Astrocyte of the hippocampus (primary cell): ENCODE measurements around the gene COL23A1.

Experiments used
- DNase-seq: peaks from one replicate; pipeline ENCODE4 v3.0.0; 2011; ENCODE audit warnings: low read depth, low spot score

The COL23A1 gene

DNA sequence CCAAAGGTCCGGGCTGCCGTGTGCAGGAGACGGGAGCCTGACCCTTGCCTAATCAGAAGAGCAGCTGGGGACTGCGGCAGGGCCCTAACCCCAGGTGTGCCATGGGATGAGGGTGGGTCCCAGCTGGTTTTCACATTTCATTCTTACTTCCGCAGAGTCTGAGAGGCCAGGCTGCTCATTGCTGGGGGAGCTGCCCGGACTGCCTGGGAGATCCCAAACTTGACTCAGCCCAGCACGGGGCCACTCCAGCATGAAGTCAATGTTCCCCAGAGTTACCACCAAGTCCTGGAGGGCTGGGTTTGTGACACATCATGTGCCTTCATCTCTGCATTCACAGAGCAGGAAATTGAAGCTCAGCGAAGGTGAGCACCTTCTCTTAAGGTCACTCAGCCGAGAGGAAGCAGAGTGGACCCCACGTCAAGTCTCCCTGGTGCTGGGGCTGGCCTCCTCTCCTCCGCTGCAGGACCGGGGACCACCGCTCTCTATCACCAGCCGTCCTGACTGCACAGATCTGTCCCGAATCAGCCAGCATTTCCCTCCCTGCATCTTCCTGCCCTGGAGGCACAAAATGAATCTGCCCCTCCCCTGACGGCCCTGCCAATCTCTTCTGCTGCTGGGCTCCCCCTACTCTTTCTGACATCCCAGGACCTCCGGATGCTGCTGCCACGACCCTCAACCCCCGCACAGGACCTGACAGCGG, 303.0 kb downstream of the COL23A1 start:
- no peak for DNase-seq

DNA sequence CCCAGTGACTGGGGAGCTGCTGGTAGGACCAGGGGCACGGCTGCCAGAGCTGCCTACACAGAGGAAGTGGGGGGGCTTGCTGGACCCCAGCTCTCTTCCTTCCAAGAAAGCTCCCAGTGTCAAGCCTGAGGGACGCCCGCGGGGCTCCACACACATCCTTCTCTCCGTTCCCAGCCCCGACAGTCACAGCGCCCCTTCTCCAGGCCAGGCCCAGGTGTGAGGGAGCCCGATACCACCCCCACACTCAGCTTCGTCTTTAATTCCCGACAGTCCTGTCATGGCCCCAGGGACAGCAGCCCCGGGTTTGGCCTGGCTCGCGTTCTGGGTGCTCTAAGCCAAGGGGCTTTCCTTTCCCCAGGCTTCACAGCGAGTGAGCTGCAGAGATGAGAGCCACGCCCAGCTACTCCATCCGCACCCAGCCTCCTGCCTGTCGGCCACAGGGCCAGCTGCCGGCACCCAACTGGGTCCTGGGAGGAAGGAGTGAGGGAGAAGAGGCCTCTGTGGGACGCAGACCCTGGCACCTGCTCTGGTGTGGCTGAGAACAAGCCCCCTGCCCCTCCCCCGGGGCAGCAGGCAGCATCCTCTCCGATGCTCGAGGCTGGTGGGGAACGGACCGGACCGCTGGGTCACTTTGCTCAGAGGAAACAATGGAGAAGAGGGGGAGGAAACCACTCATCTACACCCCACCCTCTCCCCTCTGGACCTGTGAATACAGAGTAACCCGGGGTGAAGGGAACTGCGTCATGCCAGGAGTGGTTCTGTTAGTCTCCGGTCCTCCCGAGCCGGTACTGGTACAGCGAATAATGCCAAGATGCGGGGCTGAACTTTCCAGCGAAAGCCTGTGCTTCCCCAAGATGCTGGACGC, 303.7 kb downstream of the COL23A1 start:
- DNase-seq, result no peak

DNA sequence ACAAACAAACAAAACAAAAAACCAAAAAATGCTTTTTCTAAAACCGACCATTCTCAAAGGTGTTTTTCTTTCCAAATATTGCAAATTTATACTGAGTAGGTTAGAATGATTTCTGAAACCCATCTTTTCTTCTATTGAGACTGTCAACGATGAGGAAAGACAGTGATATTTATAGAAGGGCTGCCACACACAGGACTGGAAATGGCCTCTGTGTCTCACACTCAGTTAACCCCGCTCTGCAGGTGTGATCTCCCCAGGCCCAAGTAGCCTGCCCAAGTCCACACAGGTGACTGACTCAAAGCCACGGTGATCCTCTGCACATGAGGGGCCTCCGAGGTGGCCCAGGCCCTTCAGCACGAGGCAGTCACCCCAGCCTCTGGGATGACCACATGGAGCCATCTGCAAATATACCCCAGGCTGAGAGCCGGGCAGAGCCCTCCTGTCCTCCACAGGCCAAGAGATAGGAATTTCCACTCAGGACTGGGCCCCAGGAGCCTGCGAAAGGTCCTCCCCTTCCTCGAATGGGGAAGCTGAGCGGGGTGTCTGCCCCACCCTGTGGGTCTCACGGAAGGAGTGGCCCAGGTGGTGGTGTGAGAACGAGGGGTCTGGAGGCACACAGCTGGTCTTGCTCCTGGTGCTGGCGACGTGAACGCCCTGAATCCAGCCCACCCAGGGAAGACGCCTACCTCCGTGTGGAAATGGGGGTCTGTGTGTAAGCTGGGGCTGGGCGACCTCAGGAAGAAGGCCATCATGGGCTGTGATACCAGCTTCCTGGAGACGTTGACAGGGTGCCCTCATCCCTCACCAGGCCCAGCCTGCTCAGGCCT, 304.6 kb downstream of the COL23A1 start:
- DNase-seq, result no peak

DNA sequence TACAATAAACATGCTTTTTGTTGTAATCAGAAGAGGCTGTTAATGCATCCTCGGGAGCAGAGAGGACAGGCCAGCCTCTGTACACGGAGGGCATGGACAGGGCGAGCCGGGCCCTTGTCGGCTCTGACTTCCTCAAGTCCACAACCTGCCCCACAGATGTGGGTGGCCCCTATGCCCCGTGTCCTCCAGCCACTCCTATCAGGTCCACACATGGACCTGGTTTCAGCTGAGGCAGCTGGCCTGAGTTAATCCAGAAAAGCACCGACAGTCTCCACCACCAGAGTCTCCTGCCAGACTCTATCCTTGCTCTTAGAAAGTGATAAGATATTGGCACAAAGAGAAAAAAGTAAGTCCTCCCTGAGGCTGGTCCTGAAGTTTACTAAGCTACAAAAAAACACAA, 305.2 kb downstream of the COL23A1 start:
- DNase-seq, result no peak

DNA sequence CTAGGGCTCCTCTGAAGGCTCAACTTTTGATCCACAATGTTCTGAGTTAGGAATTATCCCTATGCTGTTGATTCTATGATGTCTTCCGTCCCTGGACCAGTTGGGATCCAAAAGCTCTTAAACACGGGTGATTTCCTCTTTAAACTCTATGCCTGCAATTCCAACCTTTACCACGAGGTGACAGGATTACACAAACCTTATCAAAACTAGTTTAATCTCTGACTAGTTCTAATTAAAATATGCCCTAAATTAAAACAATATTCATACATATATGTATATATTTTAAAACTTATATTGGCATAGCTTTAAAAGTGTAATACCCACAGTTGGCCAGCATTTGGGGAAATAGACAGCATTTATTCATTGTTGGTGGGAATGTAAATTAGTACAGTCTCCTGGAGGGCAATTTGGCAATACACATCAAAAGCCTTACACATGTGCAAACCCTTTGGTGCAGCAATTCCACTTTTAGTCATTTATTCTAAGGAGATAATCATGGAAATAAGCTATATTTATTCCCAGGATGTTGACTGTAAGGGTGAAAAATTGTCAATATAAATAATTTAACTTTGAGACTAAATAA, 306.0 kb downstream of the COL23A1 start:
- peak; percentile 25 for DNase-seq

DNA sequence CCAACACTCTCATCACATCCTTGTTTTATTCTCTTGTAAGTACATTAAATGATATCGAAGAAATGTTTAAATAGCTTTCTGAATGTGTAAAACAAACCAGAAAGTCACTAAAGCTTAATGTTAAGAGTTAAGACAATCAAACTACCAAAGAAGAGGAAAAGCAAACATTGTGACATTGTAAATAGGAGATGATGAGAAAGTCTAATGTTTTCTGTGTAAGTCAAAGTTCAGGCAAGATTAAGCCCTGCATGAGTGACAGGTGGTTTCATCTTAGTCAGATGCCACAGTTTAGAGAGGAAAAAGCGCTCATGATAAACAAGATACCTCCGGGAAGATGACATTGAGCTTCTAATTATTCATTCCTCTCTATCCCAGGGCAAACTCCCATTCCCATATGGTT, 306.7 kb downstream of the COL23A1 start:
- no peak for DNase-seq

DNA sequence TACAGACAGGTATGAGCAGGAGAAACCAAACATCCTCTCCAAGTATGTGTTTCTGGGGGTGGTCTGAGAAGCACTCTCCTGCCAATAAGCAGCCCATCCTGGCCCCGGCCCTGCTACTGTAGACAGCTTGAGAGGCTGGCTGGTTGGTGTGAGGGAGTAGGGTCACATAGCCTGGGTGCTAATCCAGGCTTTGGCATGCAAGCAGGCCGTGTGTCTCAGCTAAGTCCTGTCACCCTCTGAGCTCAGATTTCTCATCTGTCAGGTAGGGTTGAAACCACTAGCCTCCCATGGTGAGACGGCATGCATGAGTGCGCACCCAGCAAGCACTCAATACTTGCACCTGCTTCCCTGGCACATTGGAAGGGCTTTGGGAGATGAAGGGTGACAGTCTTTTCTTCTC, 307.8 kb downstream of the COL23A1 start:
- no peak for DNase-seq

DNA sequence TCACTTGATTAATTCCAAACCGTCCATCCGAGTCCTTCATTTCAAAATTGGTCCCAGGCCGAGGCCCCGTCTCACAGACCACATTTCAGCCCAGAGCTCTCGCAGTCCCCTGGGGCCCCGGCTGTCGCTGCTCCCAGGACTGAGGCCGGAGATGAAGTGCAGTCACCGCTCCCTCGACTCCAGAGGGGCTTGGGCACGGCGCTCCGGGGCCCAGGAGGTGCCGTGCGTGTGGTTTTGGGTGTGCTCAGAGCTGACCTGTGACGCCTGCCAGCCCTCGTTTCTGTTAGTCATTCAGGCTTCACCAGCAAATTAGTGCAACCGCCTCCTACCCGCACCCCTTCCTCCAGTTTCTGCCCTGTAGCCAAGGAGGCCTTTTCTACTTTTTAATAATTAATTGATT, 308.9 kb downstream of the COL23A1 start:
- no peak for DNase-seq

DNA sequence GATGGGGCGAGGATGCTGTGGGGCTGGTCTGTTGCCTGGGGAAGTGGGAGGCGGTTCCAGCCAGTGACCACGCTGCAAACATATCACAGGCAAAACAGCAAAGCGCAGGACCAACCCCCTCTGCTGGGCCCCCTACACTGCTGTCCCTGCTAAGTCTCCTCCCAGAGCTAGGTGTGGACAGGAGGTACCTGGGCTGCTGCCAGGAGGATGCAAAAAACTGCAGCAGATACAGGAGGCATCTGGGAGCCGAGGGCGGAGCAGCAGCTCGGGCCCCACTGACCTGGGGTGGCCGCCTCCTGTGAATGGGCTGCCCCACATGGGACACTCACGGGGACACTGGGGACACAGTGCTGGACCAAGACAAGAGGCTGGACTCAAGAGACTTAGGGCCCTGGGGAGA, 309.6 kb downstream of the COL23A1 start:
- DNase-seq, result no peak

DNA sequence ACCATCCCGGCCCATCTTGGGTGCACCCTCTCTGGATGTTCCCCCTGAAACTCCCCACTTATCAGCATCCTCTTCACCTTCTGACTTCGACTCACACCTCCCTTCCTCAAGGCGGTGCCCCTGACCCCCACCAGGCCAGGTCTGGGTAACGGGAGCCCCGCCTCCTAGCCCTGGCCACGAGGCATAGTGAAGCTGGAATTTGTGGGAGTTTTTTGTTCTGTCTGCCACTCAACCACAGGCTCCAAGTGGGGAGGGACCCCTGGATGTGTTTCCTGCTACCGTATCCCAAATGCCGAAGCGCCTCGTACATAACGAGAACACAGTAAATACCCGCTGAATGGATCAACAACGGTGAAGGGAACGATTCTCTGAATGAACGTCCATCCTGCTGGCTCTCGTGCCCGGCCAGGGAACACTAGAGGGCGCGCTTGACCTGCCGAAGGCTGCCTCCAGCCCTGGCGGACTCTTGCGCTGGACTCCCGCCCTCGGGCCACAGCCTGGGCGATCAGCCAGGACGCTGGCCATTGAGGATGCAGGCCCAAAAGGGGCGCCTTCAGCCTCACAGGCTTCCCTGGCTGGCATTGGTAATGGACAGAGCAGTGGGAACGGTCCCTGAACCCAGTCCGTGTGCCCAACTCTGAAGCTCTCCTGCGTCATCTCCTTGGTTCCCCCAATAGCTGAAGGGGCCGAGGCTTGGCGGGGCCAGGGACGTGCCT, 310.3 kb downstream of the COL23A1 start:
- DNase-seq, result peak; percentile 91

DNA sequence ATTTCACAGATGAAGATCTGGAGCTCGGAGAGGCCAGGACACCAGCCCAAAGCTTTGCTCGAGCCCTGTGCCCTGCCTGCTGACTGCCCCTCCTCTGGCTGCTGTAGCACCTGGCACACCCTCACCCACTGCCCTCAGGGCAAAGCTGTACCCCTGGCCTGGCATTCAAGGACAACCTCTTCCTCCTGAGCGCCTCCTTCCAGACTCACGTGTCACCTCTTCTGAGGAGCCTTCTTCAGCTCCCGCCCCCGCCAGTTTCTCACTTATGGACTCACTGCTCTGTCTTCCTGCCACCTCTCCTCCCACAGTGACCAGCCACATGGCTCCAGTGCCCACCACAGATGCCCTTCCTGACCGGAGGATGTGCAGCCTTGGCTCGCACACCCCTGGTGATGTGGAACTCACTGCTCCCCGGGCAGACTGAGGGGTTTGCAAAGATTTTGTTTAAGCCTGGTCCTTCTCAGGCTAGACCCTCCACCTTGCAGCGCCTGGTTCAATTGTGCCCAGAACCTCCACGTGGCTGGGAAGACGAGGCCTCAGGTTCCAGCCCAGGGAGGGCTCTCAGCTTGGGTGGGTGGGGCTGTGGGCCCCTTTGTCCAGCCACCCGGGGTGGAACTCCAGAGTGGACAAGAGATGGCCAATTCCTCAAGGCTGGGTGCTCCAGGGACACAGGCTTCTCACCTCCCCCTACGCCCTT, 311.0 kb downstream of the COL23A1 start:
- DNase-seq, result no peak

DNA sequence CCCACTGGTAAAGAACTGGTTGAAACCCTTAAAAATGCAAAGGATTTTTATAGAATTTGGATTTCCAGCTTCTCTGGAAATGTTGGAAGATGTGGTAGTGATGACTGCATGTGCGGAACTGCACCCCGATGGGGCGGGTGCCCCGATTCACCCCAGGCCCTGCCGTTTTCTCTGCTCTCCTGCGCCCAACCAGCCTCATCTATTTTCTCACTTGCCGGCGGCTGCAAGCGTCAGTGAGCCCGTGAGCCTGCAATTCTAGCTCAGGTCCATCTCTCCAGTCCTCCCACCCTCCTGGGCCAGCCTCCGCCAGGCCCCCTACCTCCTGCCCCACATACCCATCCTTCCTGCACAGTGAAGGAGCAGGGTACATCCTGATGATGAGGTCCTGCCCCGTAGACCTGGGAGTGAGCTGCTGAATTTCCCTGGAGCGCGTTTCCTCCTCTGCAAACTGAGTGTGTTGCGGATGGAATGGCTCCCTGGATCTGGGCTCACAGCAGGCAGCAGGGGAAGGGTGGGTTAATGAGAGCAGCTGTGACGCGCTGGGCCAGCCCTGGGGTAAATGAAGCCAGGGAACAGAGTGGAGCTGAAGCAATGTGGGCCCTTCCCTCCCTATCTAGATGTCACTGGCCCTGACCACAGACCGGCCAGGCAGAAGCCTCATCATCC, 311.7 kb downstream of the COL23A1 start:
- DNase-seq, result no peak

DNA sequence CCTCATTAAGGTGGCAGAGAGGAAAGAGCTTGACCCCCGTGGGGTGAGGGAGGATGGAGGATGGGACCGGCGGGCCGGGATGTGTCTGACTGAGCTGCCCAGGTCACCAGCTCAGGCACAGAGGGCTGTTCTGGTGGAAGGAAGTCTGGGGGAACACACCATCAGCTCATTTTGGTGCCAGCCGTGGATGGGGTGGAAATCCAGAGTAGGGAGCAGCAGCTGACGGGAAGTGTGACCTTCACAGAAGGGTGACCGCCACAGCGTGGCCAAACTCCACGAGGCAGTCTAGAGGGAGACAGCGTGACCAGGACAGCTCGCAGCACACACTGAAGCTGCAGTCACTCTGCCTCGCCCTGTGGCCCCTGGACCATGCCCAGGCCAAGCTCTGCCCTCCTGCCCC, 312.3 kb downstream of the COL23A1 start:
- DNase-seq, result no peak

DNA sequence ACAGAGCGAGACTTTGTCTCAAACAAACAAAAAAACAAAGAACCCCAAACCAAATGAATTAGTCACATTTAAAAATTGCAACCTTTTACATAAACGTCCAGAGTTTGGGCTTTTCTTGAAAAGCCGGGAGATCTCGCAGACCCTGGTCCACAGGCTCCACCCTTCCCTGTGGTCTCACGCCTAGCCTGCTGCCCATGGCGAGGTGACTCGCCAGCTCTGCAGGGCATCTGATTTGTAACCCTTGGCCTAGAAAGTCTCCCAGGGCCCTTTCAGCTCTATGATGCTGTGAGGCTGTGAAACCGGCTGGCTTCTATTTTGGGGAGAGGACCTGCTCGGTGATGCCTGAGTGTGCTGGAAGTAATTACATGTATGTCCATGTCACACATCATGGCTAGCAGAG, 312.8 kb downstream of the COL23A1 start:
- DNase-seq, result no peak

DNA sequence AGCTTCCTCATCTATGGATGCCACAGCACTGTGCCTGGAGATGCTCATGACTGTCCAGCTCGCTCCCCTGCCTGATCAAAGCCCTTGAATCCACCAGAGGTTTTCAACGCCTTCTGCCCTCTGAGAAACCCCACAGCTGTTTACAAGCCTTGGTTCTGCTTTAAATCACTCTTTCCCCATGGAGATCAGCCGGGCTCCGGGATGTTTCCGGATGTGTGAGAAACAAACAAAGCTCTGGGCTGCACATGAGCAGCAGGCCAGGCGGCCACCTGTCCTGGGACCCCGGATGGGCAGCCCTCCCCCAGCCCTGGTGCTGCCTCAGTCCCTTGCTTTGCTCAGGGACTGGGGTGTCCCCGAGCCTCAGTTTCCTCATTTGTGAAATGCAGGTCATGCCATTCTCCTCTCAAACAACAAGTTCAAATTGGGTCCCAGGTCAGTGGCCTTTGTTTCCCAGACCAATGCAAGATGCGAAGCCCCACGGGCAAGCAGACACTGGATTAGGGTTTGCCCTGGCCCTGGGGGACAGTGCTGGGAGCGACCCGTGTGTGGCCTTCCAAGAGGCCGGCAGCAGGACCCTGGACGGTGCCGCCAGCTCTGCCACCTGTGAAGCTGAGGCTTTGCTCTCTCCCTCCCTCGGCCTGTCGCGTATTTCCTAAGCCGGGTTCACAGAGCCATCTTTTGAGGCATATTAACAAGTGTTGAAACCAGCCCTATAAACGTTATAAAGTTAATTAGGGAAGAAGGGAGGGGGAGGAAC, 315.2 kb downstream of the COL23A1 start:
- DNase-seq, result no peak

DNA sequence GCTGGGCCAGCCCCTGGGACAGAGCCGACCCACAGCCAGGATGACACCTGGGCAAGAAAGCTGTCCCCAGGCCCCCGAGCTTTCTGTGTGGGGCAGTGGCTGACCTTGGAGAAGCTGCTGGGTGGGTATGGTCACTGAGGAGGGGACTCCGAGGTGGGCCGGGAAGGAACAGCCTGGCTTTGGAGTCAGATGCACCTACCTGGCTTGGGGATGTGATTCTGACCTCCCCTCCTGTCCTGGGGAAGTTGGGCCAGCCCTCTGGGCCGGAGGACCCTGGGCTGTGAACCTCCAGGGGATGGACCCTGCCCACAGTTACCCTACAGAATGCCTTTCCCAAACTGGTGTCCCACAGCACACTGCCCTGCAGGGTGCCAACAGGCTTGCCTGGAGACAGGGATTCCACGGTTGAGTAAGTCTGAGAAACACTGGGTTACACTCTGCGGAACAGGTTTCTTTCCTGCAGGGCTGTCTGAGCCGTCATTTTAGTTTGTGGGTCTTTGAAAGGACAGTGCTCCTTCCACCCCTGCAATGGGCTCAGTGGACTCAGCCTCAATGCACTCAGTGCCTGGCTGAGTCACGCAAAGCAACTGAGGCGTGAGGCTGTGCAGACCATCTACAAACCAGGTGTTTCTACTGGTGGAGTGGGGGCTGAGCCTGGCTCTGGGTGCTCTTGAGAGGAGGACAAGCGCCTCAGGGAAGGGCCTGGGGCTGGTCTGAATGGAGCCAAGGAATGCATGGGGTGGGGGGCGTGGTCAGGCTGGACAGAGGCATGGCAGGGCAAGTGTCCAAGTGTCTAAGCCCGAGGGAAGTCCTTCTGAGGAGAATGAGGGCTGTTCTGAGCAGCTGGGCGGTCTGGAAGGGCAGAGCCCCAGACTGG, 316.3 kb downstream of the COL23A1 start:
- peak; percentile 37 for DNase-seq

DNA sequence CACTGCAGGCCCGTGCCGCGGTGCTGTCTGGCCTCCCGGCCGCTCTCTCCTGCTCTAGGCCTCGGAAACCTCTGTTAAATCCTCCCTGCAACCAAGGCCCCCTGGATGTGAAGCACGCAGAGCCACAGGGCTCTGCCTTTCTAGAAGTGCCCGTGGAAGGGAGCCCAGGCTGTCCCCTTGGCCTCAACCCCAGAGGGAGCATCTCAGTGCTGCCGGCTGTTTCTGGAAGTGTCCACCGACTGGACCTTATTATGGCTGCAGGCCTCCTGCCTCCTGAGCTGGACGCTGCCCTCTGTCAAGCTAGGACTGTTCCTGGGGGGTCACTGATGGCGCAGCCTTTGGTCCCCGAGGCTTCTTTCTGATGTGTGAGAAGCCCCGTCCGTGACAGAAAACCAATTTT, 317.2 kb downstream of the COL23A1 start:
- no peak for DNase-seq

DNA sequence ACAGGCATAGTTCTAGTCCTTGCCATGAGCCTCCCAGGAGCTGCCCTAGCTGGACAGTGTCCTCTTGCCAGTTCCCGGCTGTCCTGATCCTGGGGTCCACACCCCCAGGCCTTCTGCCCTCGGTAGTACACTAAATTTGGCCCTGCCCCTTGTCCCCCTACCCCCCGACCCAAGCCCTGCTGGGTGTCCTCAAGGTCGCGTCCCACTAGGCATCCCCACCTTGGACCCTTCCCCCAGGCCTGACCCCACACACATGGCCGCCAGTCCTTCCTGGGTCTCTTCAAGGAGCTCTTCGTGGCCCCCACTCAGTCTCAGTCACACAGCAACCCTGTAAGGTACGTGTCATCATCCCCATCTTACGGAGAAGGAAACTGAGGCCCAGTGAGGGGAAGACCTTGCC, 317.6 kb downstream of the COL23A1 start:
- DNase-seq, result no peak
